GM12878 (cell line): ENCODE measurements around the gene BNC2. TPM values are rescaled to one million over a fixed set of nuclear protein-coding genes. Genes with fewer than 3 reads are reported as not detected.

ENCODE experiments used
- ATAC-seq: fragments of 200-7000 bp; cut with Tn5 transposase; 3 replicates; pipeline ENCODE4 v1.9.1; 2020; ENCODE audit warnings: mild to moderate bottlenecking, moderate library complexity
- BruUV-seq: library from RNA; stranded (reverse); fragments of 400-500 nt; replicated peaks from 2 replicates; lab custom pipeline; 2021; lab: Mats Ljungman, UMichigan
- CTCF ChIA-PET: fragments of 300-600 bp; sonication (Branson Sonifier 250); formaldehyde crosslinking; extraction: SDS; loops from one replicate; lab custom pipeline; 2021; ENCODE audit warnings: inconsistent platforms; lab: Yijun Ruan, JAX
- POLR2A ChIA-PET: fragments of 350-600 bp; formaldehyde crosslinking; extraction: SDS; loops from one replicate; lab custom pipeline; 2021; ENCODE audit warnings: inconsistent platforms; lab: Charles Lee
- RAD21 ChIA-PET: fragments of 300-600 bp; sonication (Branson Sonifier 250); formaldehyde crosslinking; loops from one replicate; lab custom pipeline; 2023; ENCODE audit warnings: antibody characterized with exemption; ENCODE audit not compliant: unreplicated experiment; lab: Charles Lee
- SMC1A ChIA-PET: fragments of 300-600 bp; sonication (Branson Sonifier 250); formaldehyde crosslinking; loops from one replicate; lab custom pipeline; 2023; ENCODE audit not compliant: unreplicated experiment, uncharacterized antibody; lab: Charles Lee
- DNase-seq: peaks from one replicate; pipeline ENCODE4 v3.0.0-alpha.2; 2011; ENCODE audit warnings: low read depth, low spot score
- FAIRE-seq: peaks from 3 replicates; lab custom pipeline; 2011; peaks lifted over from hg19 to GRCh38; lab: Jason Lieb, UNC
- H2AFZ ChIP-seq: 2 replicates; pipeline ENCODE4 v1.6.0; 2011; ENCODE audit warnings: low read depth, low read length, control low read depth; ENCODE audit not compliant: control insufficient read depth
- H3K27ac ChIP-seq: 2 replicates; pipeline ENCODE4 v1.5.1; 2011; ENCODE audit warnings: control low read depth; ENCODE audit not compliant: control insufficient read depth, insufficient read depth
- H3K27me3 ChIP-seq, 2 experiments: replicated peaks in 1 of 2; 2 replicates each; pipeline versions ENCODE4 v1.6.0 to v1.6.1; 2011; ENCODE audit warnings: low read length in 1 of 2; ENCODE audit not compliant: control insufficient read depth in 2 of 2, insufficient read depth in 2 of 2
- H3K36me3 ChIP-seq, 2 experiments: 2 replicates each; pipeline ENCODE4 v1.5.1; 2011; ENCODE audit warnings: low read length in 1 of 2; ENCODE audit not compliant: control insufficient read depth in 2 of 2, insufficient read depth in 2 of 2
- H3K4me1 ChIP-seq: 2 replicates; pipeline ENCODE4 v1.6.1; 2011; ENCODE audit warnings: mild to moderate bottlenecking, low read length, moderate library complexity, mixed read lengths; ENCODE audit not compliant: control insufficient read depth, insufficient read depth
- H3K4me2 ChIP-seq: 2 replicates; pipeline ENCODE4 v1.6.0; 2011; ENCODE audit warnings: control low read depth; ENCODE audit not compliant: control insufficient read depth, insufficient read depth
- H3K4me3 ChIP-seq: fragments of 200-600 bp; sonication (generic); 2 replicates; pipeline ENCODE4 v1.5.1; 2016
- H3K79me2 ChIP-seq: 2 replicates; pipeline ENCODE4 v1.6.0; 2011; ENCODE audit warnings: low read length; ENCODE audit not compliant: control insufficient read depth, insufficient read depth
- H3K9ac ChIP-seq: 2 replicates; pipeline ENCODE4 v1.8.0; 2011; ENCODE audit warnings: low read length, control low read depth, mixed read lengths; ENCODE audit not compliant: control insufficient read depth, insufficient read depth
- H3K9me3 ChIP-seq: replicated peaks from 3 replicates; pipeline ENCODE4 v1.5.1; 2011; ENCODE audit warnings: mild to moderate bottlenecking, low read length; ENCODE audit not compliant: control insufficient read depth, insufficient read depth
- H4K20me1 ChIP-seq: 2 replicates; pipeline ENCODE4 v1.6.0; 2011; ENCODE audit not compliant: control insufficient read depth, insufficient read depth
- BHLHE40 ChIP-seq, 2 experiments: fragments of 450-650 bp in 1 of 2; IDR thresholded peaks; 2 replicates each; pipeline ENCODE4 v1.6.1; 2011 to 2017; ENCODE audit warnings: low read depth in 2 of 2, borderline replicate concordance in 1 of 2, improper control_type of control experiment in 1 of 2, low read length in 1 of 2, mild to moderate bottlenecking in 1 of 2
- CEBPZ ChIP-seq: fragments of 150-350 bp; IDR thresholded peaks from 2 replicates; pipeline ENCODE4 v1.6.1; 2016; ENCODE audit warnings: low read depth, low read length
- CHD2 ChIP-seq: IDR thresholded peaks from 2 replicates; pipeline ENCODE4 v1.6.1; 2011; ENCODE audit warnings: low read depth, low read length, improper control_type of control experiment, borderline replicate concordance
- CREB1 ChIP-seq: IDR thresholded peaks from 2 replicates; pipeline ENCODE4 v1.6.1; 2012; ENCODE audit warnings: low read depth, mild to moderate bottlenecking, inconsistent platforms
- EED ChIP-seq: sonication (generic); IDR thresholded peaks from 2 replicates; pipeline ENCODE4 v1.6.1; 2016; ENCODE audit warnings: antibody characterized with exemption, low read depth
- ELK1 ChIP-seq: IDR thresholded peaks from 2 replicates; pipeline ENCODE4 v1.6.1; 2012; ENCODE audit warnings: low read depth, low read length, improper control_type of control experiment
- FOS ChIP-seq: IDR thresholded peaks from 3 replicates; pipeline ENCODE4 v1.6.1; 2011; ENCODE audit warnings: borderline replicate concordance; ENCODE audit not compliant: insufficient read length; ENCODE audit errors: extremely low read depth
- HCFC1 ChIP-seq: fragments of 150-350 bp; IDR thresholded peaks from 2 replicates; pipeline ENCODE4 v1.6.1; 2014; ENCODE audit warnings: low read length
- IRF4 ChIP-seq: IDR thresholded peaks from 2 replicates; pipeline ENCODE4 v1.6.1; 2011; ENCODE audit warnings: low read depth, low read length
- MYC ChIP-seq: IDR thresholded peaks from 2 replicates; pipeline ENCODE4 v1.6.1; 2011; ENCODE audit warnings: mild to moderate bottlenecking, low read length, moderate library complexity, inconsistent platforms; ENCODE audit not compliant: insufficient read depth, insufficient replicate concordance, insufficient read length, severe bottlenecking
- PML ChIP-seq: IDR thresholded peaks from 2 replicates; pipeline ENCODE4 v1.6.1; 2012; ENCODE audit warnings: low read length, inconsistent platforms
- SMAD5 ChIP-seq: IDR thresholded peaks from 2 replicates; pipeline ENCODE4 v1.6.1; 2016; ENCODE audit warnings: antibody characterized with exemption, low read depth
- SMARCA5 ChIP-seq: fragments of 450-650 bp; IDR thresholded peaks from 2 replicates; pipeline ENCODE4 v1.6.1; 2017; ENCODE audit warnings: mild to moderate bottlenecking
- WGBS: methylation state at CpG from one replicate; pipeline ENCODE4 v1.1.6; 2016; ENCODE audit warnings: low lambda C conversion rate; ENCODE audit not compliant: insufficient replicate concordance, insufficient coverage; ENCODE audit errors: missing lambda C conversion rate; 5-methylcytosine and 5-hydroxymethylcytosine counted together
- in situ Hi-C: fragments of 300-500 bp; cut with MboI; formaldehyde crosslinking; loops from 9 replicates; pipeline ENCODE4 v1.14.3; 2018; ENCODE audit warnings: mixed read lengths
- intact Hi-C: fragments of 100-400 bp; cut with micrococcal nuclease; formaldehyde crosslinking; loops from one replicate; pipeline ENCODE4 v1.14.2; 2022; ENCODE audit not compliant: unreplicated experiment
- polyA plus RNA-seq, 11 experiments: library from polyadenylated mRNA; depleted of rRNA in 4 of 11; unstranded in 6 of 11; stranded (reverse) in 5 of 11; fragments of >200 nt; fragmentation: Nextera tagmentation in 4 of 11; fragmentation: Illumina TruSeq in 1 of 11; extraction: Ambion mirVana in 4 of 11; extraction: Trizol in 1 of 11; gene quantifications; 1 replicate in 1 of 11; 2 replicates in 10 of 11; pipeline versions ENCODE4 v1.2.1 to v1.2.3, GENCODE V29; 2011 to 2016; ENCODE audit warnings: inconsistent platforms in 2 of 11, missing spikeins in 2 of 11, low read depth in 1 of 11
- total RNA-seq, 4 experiments: library from RNA; depleted of rRNA in 3 of 4; stranded (reverse); fragments of >200 nt in 3 of 4; fragmentation: Illumina TruSeq in 1 of 4; extraction: Trizol in 1 of 4; gene quantifications; 2 replicates each; pipeline versions ENCODE4 v1.2.1 to v1.2.3, GENCODE V29; 2013 to 2021

Gene BNC2
- total and polyA plus RNA-seq, 10 of the 15 experiments (the other 5 are each of a cell fraction or from before 2014, with no cell fraction given) = 0.05 to 14.5 (median 0.26) TPM

GRCh38 chr9:16501141-16501540 lies 369.3 kb downstream of the BNC2 start:
- no TSS peak for BruUV-seq
- Histone ChIP-seq H2AFZ (no peak overlapping the region), H4K20me1 (no peaks in the 10 kb centered on the region), H3K27ac (no peak overlapping the region), H3K4me2 (no peak overlapping the region), H3K79me2 (no peaks in the 10 kb centered on the region), H3K27me3 (no peaks in the 10 kb centered on the region), H3K36me3 (no peaks in the 10 kb centered on the region), H3K9me3 (no peaks in the 10 kb centered on the region), H3K4me1 (no peaks in the 10 kb centered on the region), H3K9ac (no peak overlapping the region), H3K4me3 (no peak overlapping the region)
- 30% methylated on average over 2 of the region's 2 CpGs for WGBS
- FAIRE-seq (no peak), ATAC-seq (no peak), DNase-seq (no peak)
- TF ChIP-seq ELK1 = no peak
- TF ChIP-seq SMARCA5 = no peak
- no peak for TF ChIP-seq FOS
- TF ChIP-seq PML = no peak
- no peak for TF ChIP-seq HCFC1
- TF ChIP-seq BHLHE40 (IDR thresholded peaks at IDR 0.05; ENCODE audit: borderline replicate concordance in 1 of 2, low read depth in 2 of 2, low read length in 1 of 2) = no peak
- no peak for TF ChIP-seq CREB1
- no peak for TF ChIP-seq IRF4
- no peak for TF ChIP-seq SMAD5
- no peak for TF ChIP-seq CHD2
- no peak for TF ChIP-seq MYC
- no peak for TF ChIP-seq EED
- TF ChIP-seq CEBPZ = no peak
- RAD21 ChIA-PET = interaction anchor here (1.0 kb wide), 1 partner anchor 9 kb away, joined by 3 read pairs; no protein-coding TSS in a partner anchor
- POLR2A ChIA-PET = interaction anchor here (1.7 kb wide), 1 partner anchor 21 kb away, joined by 4 read pairs; no protein-coding TSS in a partner anchor
- intact Hi-C loops = no loop called here
- SMC1A ChIA-PET = interaction anchor here (0.8 to 1.2 kb wide), 4 partner anchors 10 to 307 kb away, joined by 4 to 5 read pairs (median 4); no protein-coding TSS in a partner anchor
- in situ Hi-C loops = no loop called here
- CTCF ChIA-PET = interaction anchor here (3.3 kb wide), 1 partner anchor 10 kb away, joined by 9 read pairs; no protein-coding TSS in a partner anchor
